OCI-LY3 (cell line): ENCODE measurements around the gene NRF1.

ENCODE experiments used
- H2AFZ ChIP-seq: fragments of 200-600, 300-600 bp; shearing (Covaris generic); 2 replicates; pipeline ENCODE4 v1.6.0; 2014; ENCODE audit warnings: antibody characterized with exemption, low read depth, low read length
- H3K27ac ChIP-seq: fragments of 200-600, 300-600 bp; sonication (generic); 2 replicates; pipeline ENCODE4 v1.5.1; 2014; ENCODE audit warnings: mild to moderate bottlenecking, low read length, moderate library complexity, mixed read lengths
- H3K27me3 ChIP-seq: fragments of 200-600, 300-600 bp; sonication (generic); 2 replicates; pipeline ENCODE4 v1.6.1; 2014; ENCODE audit warnings: low read depth, low read length, mixed read lengths
- H3K36me3 ChIP-seq: fragments of 200-600, 300-600 bp; sonication (generic); replicated peaks from 2 replicates; pipeline ENCODE3; 2014; ENCODE audit warnings: low read depth, low read length, mixed read lengths
- H3K4me1 ChIP-seq: fragments of 300-600, 200-600 bp; sonication (generic); 2 replicates; pipeline ENCODE4 v1.6.1; 2014; ENCODE audit warnings: low read length, mixed read lengths
- H3K4me2 ChIP-seq: fragments of 200-600, 300-600 bp; sonication (generic); 2 replicates; pipeline ENCODE4 v1.6.1; 2014; ENCODE audit warnings: low read length, mixed read lengths
- H3K4me3 ChIP-seq: fragments of 300-600, 200-600 bp; sonication (generic); 2 replicates; pipeline ENCODE4 v1.5.1; 2014; ENCODE audit warnings: antibody characterized with exemption, mild to moderate bottlenecking, low read length, moderate library complexity
- H3K79me2 ChIP-seq: fragments of 300-600, 200-600 bp; shearing (Covaris generic); 2 replicates; pipeline ENCODE4 v1.6.1; 2014; ENCODE audit warnings: mild to moderate bottlenecking, low read length, mixed read lengths
- H3K9ac ChIP-seq: fragments of 300-600, 200-600 bp; shearing (Covaris generic); 2 replicates; pipeline ENCODE4 v1.6.0; 2014; ENCODE audit warnings: mild to moderate bottlenecking, low read length, moderate library complexity
- H3K9me3 ChIP-seq: fragments of 200-600, 300-600 bp; shearing (Covaris generic); 2 replicates; pipeline ENCODE4 v1.6.1; 2014; ENCODE audit warnings: low read length, mixed read lengths; ENCODE audit not compliant: insufficient read depth
- H4K20me1 ChIP-seq: fragments of 200-600, 300-600 bp; sonication (generic); 2 replicates; pipeline ENCODE4 v1.6.1; 2016; ENCODE audit warnings: low read length, mixed read lengths; ENCODE audit not compliant: insufficient read depth
- CTCF ChIP-seq: fragments of 200-600, 300-600 bp; sonication (generic); IDR thresholded peaks from 2 replicates; pipeline ENCODE4 v1.5.1; 2014; ENCODE audit warnings: antibody characterized with exemption, low read length, low read depth
- EZH2phosphoT487 ChIP-seq: fragments of 200-600 bp; shearing (Covaris generic); IDR thresholded peaks from 2 replicates; pipeline ENCODE4 v1.6.1; 2018; ENCODE audit warnings: antibody characterized with exemption, mixed run types, low read depth

The NRF1 gene

GRCh38 chr7:129707910-129708499 is 96.5 kb downstream of the NRF1 start:
- no peak overlapping the region for H3K27ac ChIP-seq
- H3K9me3 ChIP-seq: no peaks in the 10 kb centered on the region
- H2AFZ ChIP-seq: no peak overlapping the region
- H4K20me1 ChIP-seq: no peaks in the 10 kb centered on the region
- peaks cover 17% of the 10 kb centered on the region for H3K36me3 ChIP-seq
- no peaks in the 10 kb centered on the region for H3K4me1 ChIP-seq
- no peaks in the 10 kb centered on the region for H3K79me2 ChIP-seq
- TF ChIP-seq EZH2phosphoT487 (no peak), CTCF (no peak)
- H3K4me3 ChIP-seq: no peak overlapping the region
- no peak overlapping the region for H3K4me2 ChIP-seq
- no peak overlapping the region for H3K9ac ChIP-seq
- no peaks in the 10 kb centered on the region for H3K27me3 ChIP-seq

GRCh38 chr7:129713544-129713943 is 102.0 kb downstream of the NRF1 start:
- Histone ChIP-seq H3K4me3 (no peak overlapping the region), H4K20me1 (no peaks in the 10 kb centered on the region), H3K36me3 (peaks cover 30% of the 10 kb centered on the region), H3K4me2 (no peak overlapping the region), H3K4me1 (no peaks in the 10 kb centered on the region), H3K9me3 (no peaks in the 10 kb centered on the region), H3K27me3 (no peaks in the 10 kb centered on the region), H3K27ac (no peak overlapping the region), H3K79me2 (no peaks in the 10 kb centered on the region), H2AFZ (no peak overlapping the region), H3K9ac (no peak overlapping the region)
- no peak for TF ChIP-seq CTCF
- TF ChIP-seq EZH2phosphoT487: no peak

- Histone ChIP-seq H3K36me3 (peaks cover 32% of the 10 kb centered on the region), H4K20me1 (no peaks in the 10 kb centered on the region), H3K9me3 (no peaks in the 10 kb centered on the region), H3K4me2 (no peak overlapping the region), H3K4me1 (no peaks in the 10 kb centered on the region), H3K4me3 (no peak overlapping the region), H3K27me3 (no peaks in the 10 kb centered on the region), H3K79me2 (no peaks in the 10 kb centered on the region), H2AFZ (no peak overlapping the region), H3K27ac (no peak overlapping the region), H3K9ac (no peak overlapping the region)
- no peak for TF ChIP-seq CTCF
- TF ChIP-seq EZH2phosphoT487: no peak
Observed at GRCh38 chr7:129714514-129715063, 103.1 kb downstream of the NRF1 start.

- H3K4me2 ChIP-seq: no peak overlapping the region
- H3K4me1 ChIP-seq: no peaks in the 10 kb centered on the region
- no peak overlapping the region for H3K4me3 ChIP-seq
- H2AFZ ChIP-seq: no peak overlapping the region
- no peak overlapping the region for H3K9ac ChIP-seq
- TF ChIP-seq CTCF (no peak), EZH2phosphoT487 (no peak)
- H4K20me1 ChIP-seq: no peaks in the 10 kb centered on the region
- H3K36me3 ChIP-seq: peaks cover 30% of the 10 kb centered on the region
- H3K27ac ChIP-seq: no peak overlapping the region
- H3K27me3 ChIP-seq: no peaks in the 10 kb centered on the region
- no peaks in the 10 kb centered on the region for H3K79me2 ChIP-seq
- no peaks in the 10 kb centered on the region for H3K9me3 ChIP-seq
Observed at GRCh38 chr7:129719980-129720732, 108.6 kb downstream of the NRF1 start.
